CD4-positive, alpha-beta T cell (primary cell): Measurements from ENCODE around the gene KIAA1614. TPM values are rescaled to one million over a fixed set of nuclear protein-coding genes. Genes with fewer than 3 reads are reported as not detected.

Source experiments
- ATAC-seq: fragments of 200-7000 bp; cut with Tn5 transposase; one replicate; pipeline ENCODE4 v1.10.0; 2022; ENCODE audit warnings: mild to moderate bottlenecking; ENCODE audit not compliant: poor library complexity
- CTCF ChIA-PET: fragments of 350-600 bp; sonication (Branson Sonifier 250); formaldehyde crosslinking; loops from one replicate; lab custom pipeline; 2021; ENCODE audit warnings: antibody characterized with exemption, inconsistent platforms; lab: Charles Lee
- POLR2A ChIA-PET: fragments of 350-600 bp; sonication (Branson Sonifier 250); formaldehyde crosslinking; loops from one replicate; lab custom pipeline; 2021; ENCODE audit warnings: antibody characterized with exemption, inconsistent platforms; lab: Charles Lee
- DNase-seq, 14 experiments: peaks; one replicate each; pipeline ENCODE4 v3.0.0-alpha.2; 2013 to 2020; ENCODE audit warnings: mixed read lengths in 2 of 14
- H3K27ac ChIP-seq, 2 donors: one replicate each; pipeline versions ENCODE4 v1.5.1 to v1.7.0; 2013; ENCODE audit warnings: low read length in 2 of 2, low read depth in 1 of 2, mild to moderate bottlenecking in 1 of 2
- H3K27me3 ChIP-seq, 2 experiments: 1 replicate in 1 of 2; 2 replicates in 1 of 2; pipeline versions ENCODE4 v1.6.1 to v1.7.0; 2013; ENCODE audit warnings: low read length in 2 of 2, control low read depth in 1 of 2, mild to moderate bottlenecking in 1 of 2, moderate library complexity in 1 of 2; ENCODE audit not compliant: insufficient read depth in 2 of 2, control insufficient read depth in 1 of 2
- H3K36me3 ChIP-seq: one replicate; pipeline ENCODE4 v1.6.1; 2013; ENCODE audit warnings: low read length, control low read depth; ENCODE audit not compliant: insufficient read depth
- H3K4me1 ChIP-seq: one replicate; pipeline ENCODE4 v1.6.1; 2013; ENCODE audit warnings: low read length, control low read depth; ENCODE audit not compliant: insufficient read depth
- H3K4me3 ChIP-seq: one replicate; pipeline ENCODE4 v1.5.1; 2013; ENCODE audit warnings: mild to moderate bottlenecking, low read length, moderate library complexity
- H3K9me3 ChIP-seq, 2 experiments: 1 replicate in 1 of 2; 2 replicates in 1 of 2; pipeline versions ENCODE4 v1.6.1 to v1.7.0; 2013; ENCODE audit warnings: low read length in 2 of 2, mild to moderate bottlenecking in 2 of 2, control low read depth in 1 of 2, moderate library complexity in 1 of 2; ENCODE audit not compliant: control insufficient read depth in 1 of 2, insufficient read depth in 1 of 2
- H3K27ac Mint-ChIP-seq: one replicate; pipeline ENCODE4 v1.8.0; 2020; ENCODE audit warnings: mixed read lengths
- H3K27me3 Mint-ChIP-seq: one replicate; pipeline ENCODE4 v1.8.0; 2021; ENCODE audit warnings: mixed read lengths
- H3K36me3 Mint-ChIP-seq: one replicate; pipeline ENCODE4 v1.8.0; 2021; ENCODE audit warnings: low read depth, mixed read lengths
- H3K4me1 Mint-ChIP-seq: one replicate; pipeline ENCODE4 v1.8.0; 2021; ENCODE audit warnings: low read depth, mixed read lengths
- H3K4me3 Mint-ChIP-seq: one replicate; pipeline ENCODE4 v1.8.0; 2020; ENCODE audit warnings: mild to moderate bottlenecking, mixed read lengths
- H3K9me3 Mint-ChIP-seq: one replicate; pipeline ENCODE4 v1.8.0; 2020; ENCODE audit warnings: mixed read lengths
- intact Hi-C, 2 experiments: fragments of 100-400 bp; cut with DNase I in 1 of 2; cut with micrococcal nuclease in 1 of 2; formaldehyde crosslinking; loops; one replicate each; pipeline versions ENCODE4 v1.15.1 to v1.9.0; 2023 to 2025; cut with DNase I, micrococcal nuclease
- total RNA-seq, 174 experiments: library from RNA in 2 of 174; stranded (reverse) in 2 of 174; gene quantifications; one replicate each; pipeline ENCODE4 v1.2.3 and lab custom pipeline; 2021 to 2026
- TF ChIP-seq, protein P1 (sequence below): fragments of 200-600 bp; IDR thresholded peaks from one replicate; pipeline ENCODE4 v1.8.0; 2022; ENCODE audit warnings: antibody characterized with exemption, mild to moderate bottlenecking

The KIAA1614 gene
- total RNA-seq, 2 experiments from 2014 or later, result 0.14 to 0.20 TPM

DNA sequence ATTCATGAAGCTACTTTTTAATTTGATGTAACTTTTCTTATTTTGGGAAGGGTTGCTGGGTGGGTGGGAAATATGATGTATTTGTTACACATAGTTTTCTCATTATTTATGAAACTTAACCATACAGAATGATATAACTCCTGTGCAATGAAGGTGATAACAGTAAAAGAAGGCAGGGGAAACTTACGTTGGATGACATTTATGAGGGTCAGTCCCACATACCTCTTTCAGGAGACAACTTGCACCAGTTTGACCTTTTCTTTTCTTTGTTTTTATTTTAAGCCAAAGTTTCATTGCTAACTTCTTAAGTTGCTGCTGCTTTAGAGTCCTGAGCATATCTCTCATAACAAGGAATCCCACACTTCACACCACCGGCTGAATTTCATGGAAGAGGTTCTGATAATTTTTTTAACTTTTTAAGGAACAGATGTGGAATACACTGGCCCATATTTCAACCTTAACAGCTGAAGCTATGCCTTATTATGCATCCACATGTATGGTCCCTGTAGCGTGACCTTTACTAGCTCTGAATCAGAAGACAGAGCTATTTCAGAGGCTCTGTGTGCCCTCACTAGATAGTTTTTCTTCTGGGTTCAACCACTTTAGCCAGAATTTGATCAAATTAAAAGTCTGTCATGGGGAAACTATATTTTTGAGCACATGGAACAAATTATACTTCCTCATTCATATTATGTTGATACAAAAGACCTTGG lies 28.0 kb upstream of the KIAA1614 start:
- intact Hi-C loops, result loop anchor here in 1 of 2 experiments (5.0 to 10.0 kb wide), 3 partner anchors 258 to 540 kb away; no protein-coding TSS in a partner anchor
- H3K4me1 Mint-ChIP-seq, result no peaks in the 10 kb centered on the region
- no peaks in the 10 kb centered on the region for H3K27me3 Mint-ChIP-seq
- H3K4me3 Mint-ChIP-seq, result no peak overlapping the region
- H3K27ac ChIP-seq, result no peak overlapping the region
- H3K36me3 ChIP-seq, result peaks cover 13% of the 10 kb centered on the region
- H3K9me3 ChIP-seq, result no peaks in the 10 kb centered on the region
- H3K27me3 ChIP-seq, result no peaks in the 10 kb centered on the region
- CTCF ChIA-PET, result no interaction called here
- no peak overlapping the region for H3K4me3 ChIP-seq
- DNase-seq (no peak), ATAC-seq (no peak)
- POLR2A ChIA-PET, result no interaction called here
- TF ChIP-seq, protein P1, sequence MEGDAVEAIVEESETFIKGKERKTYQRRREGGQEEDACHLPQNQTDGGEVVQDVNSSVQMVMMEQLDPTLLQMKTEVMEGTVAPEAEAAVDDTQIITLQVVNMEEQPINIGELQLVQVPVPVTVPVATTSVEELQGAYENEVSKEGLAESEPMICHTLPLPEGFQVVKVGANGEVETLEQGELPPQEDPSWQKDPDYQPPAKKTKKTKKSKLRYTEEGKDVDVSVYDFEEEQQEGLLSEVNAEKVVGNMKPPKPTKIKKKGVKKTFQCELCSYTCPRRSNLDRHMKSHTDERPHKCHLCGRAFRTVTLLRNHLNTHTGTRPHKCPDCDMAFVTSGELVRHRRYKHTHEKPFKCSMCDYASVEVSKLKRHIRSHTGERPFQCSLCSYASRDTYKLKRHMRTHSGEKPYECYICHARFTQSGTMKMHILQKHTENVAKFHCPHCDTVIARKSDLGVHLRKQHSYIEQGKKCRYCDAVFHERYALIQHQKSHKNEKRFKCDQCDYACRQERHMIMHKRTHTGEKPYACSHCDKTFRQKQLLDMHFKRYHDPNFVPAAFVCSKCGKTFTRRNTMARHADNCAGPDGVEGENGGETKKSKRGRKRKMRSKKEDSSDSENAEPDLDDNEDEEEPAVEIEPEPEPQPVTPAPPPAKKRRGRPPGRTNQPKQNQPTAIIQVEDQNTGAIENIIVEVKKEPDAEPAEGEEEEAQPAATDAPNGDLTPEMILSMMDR, result no peak
- H3K9me3 Mint-ChIP-seq, result no peaks in the 10 kb centered on the region
- peaks cover 42% of the 10 kb centered on the region for H3K36me3 Mint-ChIP-seq
- no peaks in the 10 kb centered on the region for H3K4me1 ChIP-seq
- no peak overlapping the region for H3K27ac Mint-ChIP-seq

DNA sequence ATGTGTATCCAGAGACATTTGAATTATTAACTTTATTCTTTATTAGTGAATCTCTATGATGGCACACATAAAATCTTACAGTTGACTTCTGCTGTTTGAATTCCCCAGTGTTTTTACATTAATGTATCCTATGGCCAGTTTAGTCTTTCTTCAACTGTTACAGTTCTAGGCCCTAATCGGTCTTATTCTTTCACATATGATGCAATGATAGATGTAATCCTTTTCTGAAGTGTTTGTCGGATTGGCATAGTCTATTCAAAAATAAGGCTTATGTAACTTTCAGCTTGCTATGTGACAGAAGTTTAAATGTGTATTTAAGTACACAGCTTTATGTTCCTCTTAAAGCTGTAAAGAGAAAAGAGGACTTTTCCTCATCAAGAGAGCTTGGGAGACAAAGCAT lies 26.4 kb upstream of the KIAA1614 start:
- ChIA-PET POLR2A (no interaction called here), CTCF (no interaction called here)
- no peaks in the 10 kb centered on the region for H3K9me3 ChIP-seq
- no peak overlapping the region for H3K27ac ChIP-seq
- H3K9me3 Mint-ChIP-seq, result no peaks in the 10 kb centered on the region
- no peaks in the 10 kb centered on the region for H3K27me3 Mint-ChIP-seq
- no peak overlapping the region for H3K27ac Mint-ChIP-seq
- DNase-seq (no peak), ATAC-seq (no peak)
- H3K36me3 ChIP-seq, result peaks cover 13% of the 10 kb centered on the region
- TF ChIP-seq, protein P1, result no peak
- H3K27me3 ChIP-seq, result no peaks in the 10 kb centered on the region
- no peak overlapping the region for H3K4me3 ChIP-seq
- H3K4me1 ChIP-seq, result no peaks in the 10 kb centered on the region
- H3K4me1 Mint-ChIP-seq, result no peaks in the 10 kb centered on the region
- peaks cover 42% of the 10 kb centered on the region for H3K36me3 Mint-ChIP-seq
- no peak overlapping the region for H3K4me3 Mint-ChIP-seq
- intact Hi-C loops, result loop anchor here in 1 of 2 experiments (10.0 kb wide), 1 partner anchor 538 kb away; no protein-coding TSS in a partner anchor

DNA sequence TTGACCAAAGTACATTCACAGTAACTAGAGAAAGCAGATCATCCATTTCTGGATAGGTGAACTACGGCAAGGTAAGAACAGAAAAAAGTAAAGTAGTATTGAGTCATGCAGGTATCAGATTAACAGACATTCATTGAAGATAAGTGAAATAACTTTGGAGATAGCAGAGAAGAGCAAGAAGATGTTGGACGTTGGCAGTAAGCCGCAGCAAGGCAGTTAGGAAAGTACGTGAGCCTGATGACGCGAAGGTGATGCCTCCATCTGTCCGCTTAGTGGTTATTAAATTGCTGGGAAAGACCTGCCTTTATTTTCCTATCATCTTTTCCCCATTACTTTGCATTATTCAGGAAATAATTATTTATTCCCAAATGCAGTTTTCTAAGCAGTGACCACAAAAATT lies 24.9 kb upstream of the KIAA1614 start:
- no peak for ATAC-seq
- Histone ChIP-seq H3K36me3 (peaks cover 7% of the 10 kb centered on the region), H3K27ac (no peak overlapping the region), H3K9me3 (no peaks in the 10 kb centered on the region), H3K4me1 (no peaks in the 10 kb centered on the region), H3K4me3 (no peak overlapping the region), H3K27me3 (no peaks in the 10 kb centered on the region)
- Mint-ChIP-seq H3K27ac (no peak overlapping the region), H3K4me1 (peaks cover 3% of the 10 kb centered on the region), H3K4me3 (no peak overlapping the region), H3K36me3 (peaks cover 29% of the 10 kb centered on the region), H3K9me3 (no peaks in the 10 kb centered on the region), H3K27me3 (no peaks in the 10 kb centered on the region)
- TF ChIP-seq, protein P1, result no peak
- ChIA-PET CTCF (no interaction called here), POLR2A (no interaction called here)
- DNase-seq, result no peak
- intact Hi-C loops, result loop anchor here in 1 of 2 experiments (10.0 kb wide), 1 partner anchor 537 kb away; no protein-coding TSS in a partner anchor
